Endothelial cell of umbilical vein (primary cell): ENCODE measurements around the gene SEL1L2.

Source experiments
- EZH2 ChIP-seq: IDR thresholded peaks from 2 replicates; pipeline ENCODE4 v1.6.1; 2012; ENCODE audit warnings: borderline replicate concordance, low read depth, mild to moderate bottlenecking, moderate library complexity, low read length, inconsistent platforms; ENCODE audit not compliant: severe bottlenecking
- JUN ChIP-seq: IDR thresholded peaks from 2 replicates; pipeline ENCODE4 v1.6.1; 2011; ENCODE audit warnings: borderline replicate concordance, low read depth; ENCODE audit not compliant: insufficient read length, insufficient read depth
- MYC ChIP-seq: IDR thresholded peaks from one replicate; pipeline ENCODE4 v1.6.1; 2011; ENCODE audit warnings: mild to moderate bottlenecking, low read depth, low read length
- POLR2A ChIP-seq: IDR thresholded peaks from 2 replicates; pipeline ENCODE4 v1.6.1; 2012; ENCODE audit warnings: low read depth, mild to moderate bottlenecking, control low read depth, low read length
- POLR2AphosphoS5 ChIP-seq: IDR thresholded peaks from 2 replicates; pipeline ENCODE4 v1.6.1; 2012; ENCODE audit warnings: low read depth, mild to moderate bottlenecking, control low read depth, low read length, moderate library complexity; ENCODE audit not compliant: insufficient read depth
- TF ChIP-seq, protein P1 (sequence below), 2 donors: IDR thresholded peaks; 1 replicate in 1 of 2; 2 replicates in 1 of 2; pipeline ENCODE4 v1.5.1; 2011; ENCODE audit warnings: low read length in 2 of 2, mild to moderate bottlenecking in 2 of 2, moderate library complexity in 2 of 2, control low read depth in 1 of 2, inconsistent platforms in 1 of 2, low read depth in 1 of 2; ENCODE audit not compliant: insufficient read depth in 1 of 2; ENCODE audit errors: extremely low read depth in 1 of 2
- TF ChIP-seq, protein P2 (sequence below): IDR thresholded peaks from 2 replicates; pipeline ENCODE4 v1.6.1; 2011; ENCODE audit not compliant: insufficient read depth, insufficient read length

DNA sequence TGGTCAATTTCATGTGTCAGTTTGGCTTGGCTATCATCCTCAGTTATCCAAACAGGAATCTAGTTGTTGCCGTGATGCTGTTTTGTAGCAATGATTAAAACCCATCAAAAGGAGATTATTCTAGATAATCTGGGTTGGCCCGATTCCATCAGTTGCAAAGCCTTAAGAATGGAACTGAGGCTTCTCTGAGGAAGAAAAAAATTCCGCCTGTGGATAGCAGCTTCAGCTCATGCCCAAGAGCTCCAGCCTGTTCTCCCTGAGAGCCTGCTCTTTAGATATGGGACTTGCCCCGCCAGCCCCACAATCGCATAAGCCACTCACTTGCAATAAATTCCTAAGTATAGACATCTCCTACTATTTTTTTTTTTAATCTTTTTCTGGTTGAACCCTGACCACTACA is 61.5 kb downstream of the SEL1L2 start:
- TF ChIP-seq, protein P1, sequence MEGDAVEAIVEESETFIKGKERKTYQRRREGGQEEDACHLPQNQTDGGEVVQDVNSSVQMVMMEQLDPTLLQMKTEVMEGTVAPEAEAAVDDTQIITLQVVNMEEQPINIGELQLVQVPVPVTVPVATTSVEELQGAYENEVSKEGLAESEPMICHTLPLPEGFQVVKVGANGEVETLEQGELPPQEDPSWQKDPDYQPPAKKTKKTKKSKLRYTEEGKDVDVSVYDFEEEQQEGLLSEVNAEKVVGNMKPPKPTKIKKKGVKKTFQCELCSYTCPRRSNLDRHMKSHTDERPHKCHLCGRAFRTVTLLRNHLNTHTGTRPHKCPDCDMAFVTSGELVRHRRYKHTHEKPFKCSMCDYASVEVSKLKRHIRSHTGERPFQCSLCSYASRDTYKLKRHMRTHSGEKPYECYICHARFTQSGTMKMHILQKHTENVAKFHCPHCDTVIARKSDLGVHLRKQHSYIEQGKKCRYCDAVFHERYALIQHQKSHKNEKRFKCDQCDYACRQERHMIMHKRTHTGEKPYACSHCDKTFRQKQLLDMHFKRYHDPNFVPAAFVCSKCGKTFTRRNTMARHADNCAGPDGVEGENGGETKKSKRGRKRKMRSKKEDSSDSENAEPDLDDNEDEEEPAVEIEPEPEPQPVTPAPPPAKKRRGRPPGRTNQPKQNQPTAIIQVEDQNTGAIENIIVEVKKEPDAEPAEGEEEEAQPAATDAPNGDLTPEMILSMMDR (IDR thresholded peaks at IDR 0.05; ENCODE audit: extremely low read depth in 1 of 2, insufficient read depth in 1 of 2, low read depth in 1 of 2, low read length in 2 of 2), result no peak
- TF ChIP-seq EZH2 (no peak), POLR2A (no peak), JUN (no peak), MYC (no peak), POLR2AphosphoS5 (no peak)
- TF ChIP-seq, protein P2, sequence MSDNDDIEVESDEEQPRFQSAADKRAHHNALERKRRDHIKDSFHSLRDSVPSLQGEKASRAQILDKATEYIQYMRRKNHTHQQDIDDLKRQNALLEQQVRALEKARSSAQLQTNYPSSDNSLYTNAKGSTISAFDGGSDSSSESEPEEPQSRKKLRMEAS, result no peak
